ENCODE results near the gene UNCX.

The UNCX gene

GRCh38 chr7:1244700-1245523 is 12.2 kb downstream of the UNCX start:
- no peak for DNase-seq

DNA sequence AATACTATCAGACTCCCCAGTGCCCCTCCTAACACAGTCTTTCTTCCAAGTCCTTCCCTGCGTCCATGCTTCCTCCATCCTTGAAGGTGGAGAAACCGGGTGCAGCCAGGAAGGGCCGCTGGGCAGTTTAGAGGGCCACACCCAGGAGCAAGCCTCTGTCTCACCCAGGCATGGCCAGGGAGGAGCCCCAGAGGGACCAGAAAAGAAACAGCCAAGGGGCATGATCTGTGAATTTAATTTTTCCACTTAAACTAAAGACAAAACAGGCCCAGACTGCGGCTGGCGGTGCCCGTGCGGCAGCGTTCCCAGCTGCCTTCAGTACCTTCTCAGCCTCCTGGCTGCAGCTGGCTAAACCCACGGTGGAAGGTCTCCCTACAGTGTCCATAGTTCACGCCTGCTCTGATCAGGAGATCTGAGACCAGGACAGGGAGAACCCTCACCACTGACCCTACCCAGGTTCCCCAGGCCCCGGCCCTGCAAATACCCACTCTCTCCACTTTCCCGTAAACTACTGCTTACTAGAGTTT is 12.9 kb downstream of the UNCX start:
- DNase-seq: no peak

DNA sequence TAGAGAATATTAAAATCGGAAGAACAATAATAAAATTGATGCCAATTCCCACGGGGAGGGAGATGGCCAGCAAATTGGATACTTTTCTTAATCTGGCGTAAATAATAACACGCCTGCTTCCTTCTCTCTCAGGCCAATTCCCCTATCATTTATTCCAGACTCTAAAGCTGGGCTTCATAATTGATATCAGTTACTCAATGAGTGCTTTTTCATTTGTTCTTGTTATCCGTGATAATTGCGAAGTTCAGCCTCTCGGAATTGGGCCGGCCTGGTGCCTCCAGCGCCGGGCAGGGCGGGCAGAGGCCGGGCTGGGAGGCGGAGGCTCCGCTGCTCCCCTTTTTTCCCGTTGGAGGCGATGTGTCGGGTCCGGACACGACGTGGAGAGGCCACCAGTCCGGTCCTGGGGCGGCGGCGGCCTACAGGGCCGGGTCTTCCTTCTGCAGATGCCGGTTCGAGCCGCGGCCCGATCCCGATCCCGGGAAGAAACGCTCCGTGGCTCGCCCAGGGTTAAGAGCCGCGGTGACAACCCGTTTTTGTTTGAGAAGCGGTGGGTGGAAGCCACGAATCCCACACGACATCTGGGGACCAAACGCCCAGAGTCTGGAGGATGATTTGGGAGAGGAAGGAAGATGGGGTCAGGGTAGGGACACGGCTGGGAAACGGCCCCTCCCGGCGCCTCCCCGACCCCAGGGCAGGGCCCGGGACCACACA is 13.6 kb downstream of the UNCX start:
- DNase-seq: no peak

DNA sequence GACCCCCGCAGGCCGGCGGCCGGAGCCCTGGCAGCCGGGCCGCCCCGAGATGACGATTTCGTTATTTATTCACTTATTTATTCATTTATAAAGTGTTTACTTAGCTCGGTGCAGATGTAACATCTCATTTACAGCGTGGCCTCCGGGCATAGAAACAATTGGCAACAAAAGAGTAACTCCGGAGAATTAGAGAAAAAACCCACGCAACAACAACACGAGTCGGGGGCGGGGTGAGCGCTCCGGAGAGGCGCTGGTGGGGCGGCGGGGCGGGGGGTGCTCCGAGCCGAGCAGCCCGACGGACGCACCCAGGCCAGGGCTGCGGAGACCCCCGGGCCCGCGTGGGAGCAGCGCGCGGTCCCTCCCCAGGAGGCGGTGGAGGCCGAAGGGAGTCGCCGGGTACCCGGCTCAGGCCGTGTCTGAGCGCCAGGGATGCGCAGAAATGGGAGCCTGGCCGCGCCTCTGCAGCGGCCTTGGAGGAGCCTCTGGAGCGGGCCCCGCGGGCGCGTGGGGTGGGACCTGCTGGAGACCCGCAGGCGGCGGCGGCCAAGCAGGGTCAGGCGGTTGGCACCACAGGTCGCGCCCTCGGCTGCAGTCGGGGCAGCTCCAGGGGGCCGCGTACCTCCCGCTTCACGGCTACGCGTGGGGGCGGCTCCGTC is 14.3 kb downstream of the UNCX start:
- DNase-seq: no peak

GRCh38 chr7:1247527-1248041 is 14.9 kb downstream of the UNCX start:
- no peak for DNase-seq

- DNase-seq: no peak
These were observed 15.7 kb downstream of the UNCX start for GRCh38 chr7:1248143-1248915.

DNA sequence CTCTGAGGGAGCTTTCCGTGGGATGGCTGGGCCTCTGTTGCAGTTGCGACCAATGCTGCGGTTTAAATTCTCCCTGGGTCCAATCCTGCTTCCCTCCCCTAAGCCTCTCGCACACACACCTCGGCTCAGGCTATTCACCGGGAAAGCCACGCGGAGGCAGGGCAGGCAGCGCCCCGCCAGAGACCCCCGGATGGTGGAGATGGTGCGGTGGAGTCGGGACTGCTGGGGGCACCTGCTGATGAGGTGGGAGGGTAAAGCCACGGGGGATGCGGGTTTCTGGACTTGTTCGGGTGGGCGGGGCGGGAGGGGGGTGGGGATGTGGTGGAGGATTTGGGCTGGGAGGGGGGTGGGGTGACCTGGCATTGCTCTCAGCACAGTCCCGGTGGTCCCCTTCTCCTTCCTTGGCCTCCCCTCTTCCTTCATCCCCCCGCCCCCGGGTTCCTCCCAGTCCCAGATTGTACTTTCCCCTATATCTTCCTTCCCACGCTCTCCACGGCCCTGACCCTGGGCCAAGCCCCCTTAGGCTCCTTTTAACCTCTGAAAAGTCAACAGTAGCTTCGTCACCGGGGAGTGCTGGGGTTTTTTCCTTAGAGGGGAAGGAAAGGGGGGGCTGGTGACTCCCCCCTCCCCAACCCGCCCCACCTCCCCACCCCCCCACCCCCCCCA is 16.4 kb downstream of the UNCX start:
- no peak for DNase-seq

- DNase-seq: no peak
These were observed 17.1 kb downstream of the UNCX start for GRCh38 chr7:1249731-1250130.

GRCh38 chr7:1250901-1251300 is 18.2 kb downstream of the UNCX start:
- no peak for DNase-seq

DNA sequence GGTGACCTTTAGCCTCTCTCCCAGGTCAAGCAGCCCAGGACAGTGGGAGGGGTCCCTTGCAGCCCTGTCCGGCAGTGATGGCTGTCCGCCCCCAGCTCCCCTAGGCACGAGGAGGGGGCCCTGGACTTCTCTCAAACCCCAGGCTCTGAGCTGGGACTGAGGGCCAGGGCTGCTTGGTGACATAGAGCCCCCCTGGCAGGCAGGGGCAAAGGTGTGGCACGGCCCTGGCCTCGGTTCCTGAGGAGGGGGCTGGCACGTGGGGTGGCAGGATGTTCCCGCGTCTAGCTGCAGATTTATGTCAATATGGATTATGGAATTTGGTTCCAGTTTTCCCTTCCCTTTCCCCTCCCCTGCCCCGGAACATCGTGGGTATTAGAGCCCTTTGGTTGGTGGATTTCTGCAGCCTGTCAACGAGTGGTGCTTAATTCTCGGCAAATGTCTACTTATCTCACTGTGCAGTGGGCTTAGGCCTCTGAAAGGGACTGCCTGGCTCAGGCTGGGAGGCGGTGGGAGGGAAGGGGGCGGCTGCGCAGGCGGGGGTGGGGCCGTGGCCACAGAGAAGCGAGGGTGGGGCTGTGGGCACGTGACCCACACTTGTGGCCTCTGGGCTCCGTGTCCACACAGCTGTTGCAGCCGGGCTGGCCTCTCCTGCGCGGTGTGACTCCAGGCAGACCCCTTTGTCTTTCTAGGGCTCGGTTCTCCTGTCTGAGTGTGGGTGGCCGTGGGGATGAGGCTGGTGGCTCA is 19.3 kb downstream of the UNCX start:
- DNase-seq: no peak

DNA sequence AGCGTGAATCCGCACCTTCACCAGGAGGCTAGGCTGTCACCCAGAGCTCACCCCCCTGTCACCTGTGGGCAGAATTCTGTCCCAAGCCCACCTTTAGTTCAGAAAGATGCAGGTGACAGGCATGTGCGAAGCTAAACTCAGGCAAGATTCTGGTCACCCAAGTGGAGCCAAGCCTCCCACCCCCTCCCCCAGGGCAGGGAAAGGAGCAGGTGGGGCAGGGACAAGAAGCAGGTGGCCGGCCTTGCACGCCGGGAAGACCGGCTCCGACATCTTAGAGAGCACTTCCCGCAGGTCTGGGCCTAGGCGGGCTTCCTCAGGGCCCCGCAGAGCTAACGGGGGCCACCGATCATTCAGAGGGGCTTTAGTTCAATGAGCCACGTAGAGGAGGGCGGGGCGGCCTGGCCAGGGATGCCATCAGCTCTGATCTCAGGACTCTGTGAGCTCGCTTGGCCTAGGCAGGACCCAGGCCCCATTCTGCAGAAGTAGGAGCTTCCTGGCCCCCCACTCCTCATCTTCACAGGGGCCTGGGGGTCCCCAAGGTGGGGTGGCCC is 19.9 kb downstream of the UNCX start:
- no peak for DNase-seq

DNA sequence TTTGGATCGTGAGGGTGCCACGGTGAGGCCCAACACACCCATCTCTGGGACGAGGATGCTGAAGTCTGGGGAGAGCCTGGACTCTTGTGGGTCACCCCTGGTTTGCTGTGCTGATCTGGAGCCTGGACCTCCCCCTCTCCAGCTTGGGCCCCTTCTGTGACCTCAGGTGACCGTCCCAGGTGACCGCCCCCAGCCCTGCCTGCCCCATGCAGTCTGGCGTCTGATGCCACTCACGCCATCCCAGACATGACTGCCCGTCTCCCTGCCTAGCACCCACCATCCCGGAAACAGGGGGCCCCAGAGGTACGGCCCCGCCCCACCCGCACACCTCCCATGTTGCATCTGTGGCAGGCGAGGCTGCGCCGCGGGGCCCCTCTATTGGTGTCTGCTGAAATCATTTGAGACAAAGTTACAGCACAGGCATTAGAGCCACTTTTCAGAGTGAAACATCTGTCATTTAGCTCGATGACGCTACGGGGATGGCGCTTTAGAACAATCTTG is 21.1 kb downstream of the UNCX start:
- DNase-seq: no peak

DNA sequence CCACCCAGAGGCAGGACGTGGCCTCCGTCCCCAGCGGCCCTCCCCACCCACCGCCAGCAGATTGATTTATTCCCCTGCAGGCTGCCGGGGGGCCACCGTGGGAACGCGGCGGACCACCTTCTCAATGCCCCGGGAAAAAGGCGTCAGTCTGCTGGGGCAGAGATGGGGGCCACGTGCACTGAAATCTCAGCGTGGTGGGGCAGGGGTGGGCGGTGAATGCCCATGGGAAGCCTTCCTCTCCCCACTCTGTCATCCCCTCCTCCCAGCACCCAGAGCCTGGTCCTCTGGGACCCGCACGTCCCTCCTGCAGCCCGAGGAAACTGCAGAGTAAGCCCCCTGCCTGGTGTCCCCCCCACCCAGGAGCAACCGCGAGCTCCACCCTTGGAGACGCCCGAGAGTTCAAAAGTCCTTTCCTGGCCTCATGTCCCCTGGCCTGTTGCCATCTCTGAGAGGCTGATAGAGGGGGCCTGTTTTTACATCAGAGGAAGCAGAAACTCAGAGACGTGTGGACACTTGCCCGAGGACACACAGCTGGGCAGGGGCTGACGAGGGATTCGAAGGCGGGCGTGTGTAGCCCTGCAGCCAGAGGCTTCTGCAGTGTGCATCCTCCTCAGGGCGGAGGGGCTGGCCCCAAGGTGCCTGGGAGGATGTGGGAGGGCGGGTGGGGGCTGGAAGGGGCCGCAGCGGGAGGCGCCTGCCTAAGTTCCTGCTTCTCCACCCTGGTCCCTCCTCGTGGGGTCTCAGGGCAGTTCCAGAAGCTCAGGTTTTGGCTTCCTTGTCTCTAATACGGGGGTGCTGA is 21.8 kb downstream of the UNCX start:
- DNase-seq: no peak

GRCh38 chr7:1255080-1255816 is 22.6 kb downstream of the UNCX start:
- DNase-seq: no peak

GRCh38 chr7:1255817-1256340 is 23.2 kb downstream of the UNCX start:
- DNase-seq: no peak

GRCh38 chr7:1256621-1257020 is 23.9 kb downstream of the UNCX start:
- no peak for DNase-seq

DNA sequence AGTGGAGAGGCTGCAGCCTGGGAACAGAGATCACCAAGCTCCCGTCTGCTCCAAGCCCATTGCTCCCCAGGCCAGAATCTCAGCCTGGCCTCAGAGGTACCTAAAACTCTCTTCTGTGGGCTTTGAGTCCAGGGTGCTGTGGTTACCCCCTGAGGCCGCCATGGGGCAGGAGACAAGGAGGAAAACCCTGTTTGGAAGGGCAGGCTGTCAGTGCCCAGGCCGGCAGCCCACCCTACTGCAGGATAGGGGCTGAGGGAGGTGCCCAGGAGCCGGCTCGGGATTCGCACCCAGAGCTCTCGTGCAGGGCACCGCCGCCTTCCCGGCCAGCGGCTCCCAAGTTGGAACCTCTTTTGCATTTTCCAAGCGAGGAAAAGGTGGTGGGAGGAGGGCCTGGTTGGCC is 24.5 kb downstream of the UNCX start:
- no peak for DNase-seq

- no peak for DNase-seq
These were observed 25.2 kb downstream of the UNCX start for GRCh38 chr7:1257863-1258262.

All from NCI-H2227 treated with DMSO at 0.1 percent for 48 hours (cell line).